Testis (tissue), 2 donors: ENCODE data around the gene MTA1.

Experiments used
- POLR2A ChIP-seq: fragments of 450-650 bp; IDR thresholded peaks from one replicate; pipeline ENCODE4 v1.6.1; 2017; ENCODE audit warnings: antibody characterized with exemption, mild to moderate bottlenecking, moderate library complexity
- TF ChIP-seq, protein P1 (sequence below), 3 experiments: fragments of 450-650 bp in 2 of 3; fragments of 200-600 bp in 1 of 3; sonication (generic) in 1 of 3; IDR thresholded peaks; one replicate each; pipeline ENCODE4 v1.5.1; 2016 to 2019; ENCODE audit warnings: antibody characterized with exemption in 3 of 3, mild to moderate bottlenecking in 2 of 3, moderate library complexity in 1 of 3

DNA sequence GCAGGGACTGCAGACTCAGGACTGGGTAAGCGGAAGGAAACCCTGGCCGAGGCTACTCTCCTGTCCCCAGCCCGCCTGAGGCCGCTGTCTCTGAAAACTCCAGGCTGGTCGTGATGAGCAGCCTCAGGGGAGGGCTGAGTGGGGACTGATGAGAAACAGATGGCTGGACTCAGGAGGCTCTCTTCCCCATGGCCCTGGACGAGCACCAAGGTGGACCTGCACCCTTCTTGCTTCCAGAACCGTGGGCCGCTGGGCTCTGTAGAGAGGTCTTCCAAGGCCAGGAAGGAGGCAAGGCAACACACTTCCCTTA, 20.2 kb upstream of the MTA1 start:
- TF ChIP-seq, protein P1, sequence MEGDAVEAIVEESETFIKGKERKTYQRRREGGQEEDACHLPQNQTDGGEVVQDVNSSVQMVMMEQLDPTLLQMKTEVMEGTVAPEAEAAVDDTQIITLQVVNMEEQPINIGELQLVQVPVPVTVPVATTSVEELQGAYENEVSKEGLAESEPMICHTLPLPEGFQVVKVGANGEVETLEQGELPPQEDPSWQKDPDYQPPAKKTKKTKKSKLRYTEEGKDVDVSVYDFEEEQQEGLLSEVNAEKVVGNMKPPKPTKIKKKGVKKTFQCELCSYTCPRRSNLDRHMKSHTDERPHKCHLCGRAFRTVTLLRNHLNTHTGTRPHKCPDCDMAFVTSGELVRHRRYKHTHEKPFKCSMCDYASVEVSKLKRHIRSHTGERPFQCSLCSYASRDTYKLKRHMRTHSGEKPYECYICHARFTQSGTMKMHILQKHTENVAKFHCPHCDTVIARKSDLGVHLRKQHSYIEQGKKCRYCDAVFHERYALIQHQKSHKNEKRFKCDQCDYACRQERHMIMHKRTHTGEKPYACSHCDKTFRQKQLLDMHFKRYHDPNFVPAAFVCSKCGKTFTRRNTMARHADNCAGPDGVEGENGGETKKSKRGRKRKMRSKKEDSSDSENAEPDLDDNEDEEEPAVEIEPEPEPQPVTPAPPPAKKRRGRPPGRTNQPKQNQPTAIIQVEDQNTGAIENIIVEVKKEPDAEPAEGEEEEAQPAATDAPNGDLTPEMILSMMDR (IDR thresholded peaks at IDR 0.05), result no peak
- TF ChIP-seq POLR2A, result no peak
